Panc1 (cell line): ENCODE data around the gene CD4. TPM values are rescaled to one million over a fixed set of nuclear protein-coding genes. Genes with fewer than 3 reads are reported as not detected.

ENCODE experiments used
- ATAC-seq: fragments of 200-7000 bp; cut with Tn5 transposase; 2 replicates; pipeline ENCODE4 v1.9.1; 2020; ENCODE audit warnings: mild to moderate bottlenecking, moderate library complexity
- BruUV-seq: library from RNA; stranded (reverse); fragments of 400-500 nt; replicated peaks from 2 replicates; lab custom pipeline; 2021; lab: Mats Ljungman, UMichigan
- CTCF ChIA-PET: fragments of 300-600 bp; sonication (Branson Sonifier 250); formaldehyde crosslinking; loops from one replicate; lab custom pipeline; 2022; ENCODE audit warnings: antibody characterized with exemption; lab: Charles Lee
- POLR2A ChIA-PET: fragments of 300-600 bp; sonication (Branson Sonifier 250); formaldehyde crosslinking; loops from one replicate; lab custom pipeline; 2022; ENCODE audit warnings: antibody characterized with exemption; lab: Charles Lee
- DNase-seq: peaks from one replicate; pipeline ENCODE4 v3.0.0-alpha.2; 2010; ENCODE audit warnings: low read depth, low spot score
- H3K27ac ChIP-seq: 2 replicates; pipeline ENCODE4 v1.5.1; 2011; ENCODE audit warnings: mild to moderate bottlenecking, low read length, inconsistent platforms
- H3K27me3 ChIP-seq: fragments of 200-500 bp; sonication (Bioruptor generic); 2 replicates; pipeline ENCODE4 v1.6.0; 2014; ENCODE audit warnings: low read length, inconsistent platforms; ENCODE audit not compliant: control insufficient read depth, insufficient read depth
- H3K36me3 ChIP-seq: fragments of 200-500 bp; sonication (Bioruptor generic); 2 replicates; pipeline ENCODE4 v1.5.1; 2014; ENCODE audit warnings: inconsistent platforms, mild to moderate bottlenecking, low read length, moderate library complexity; ENCODE audit not compliant: control insufficient read depth, insufficient read depth
- H3K4me1 ChIP-seq: 2 replicates; pipeline ENCODE4 v1.5.1; 2011; ENCODE audit warnings: inconsistent platforms, mild to moderate bottlenecking, low read length, moderate library complexity; ENCODE audit not compliant: control insufficient read depth, insufficient read depth
- H3K4me3 ChIP-seq, 2 experiments: 2 replicates each; pipeline ENCODE4 v1.5.1; 2011 to 2012; ENCODE audit warnings: low read depth in 2 of 2, low read length in 2 of 2, mild to moderate bottlenecking in 2 of 2, inconsistent platforms in 1 of 2, moderate library complexity in 1 of 2
- H3K9me3 ChIP-seq: fragments of 200-500 bp; sonication (Bioruptor generic); 2 replicates; pipeline ENCODE4 v1.5.1; 2014; ENCODE audit warnings: low read depth, mild to moderate bottlenecking, inconsistent platforms, low read length, moderate library complexity; ENCODE audit not compliant: control insufficient read depth, insufficient read depth
- POLR2AphosphoS5 ChIP-seq: IDR thresholded peaks from 2 replicates; pipeline ENCODE4 v1.6.1; 2012; ENCODE audit warnings: mild to moderate bottlenecking, low read depth, low read length, moderate library complexity
- REST ChIP-seq, 2 experiments: IDR thresholded peaks; 2 replicates each; pipeline ENCODE4 v1.6.1; 2011 to 2012; ENCODE audit warnings: low read depth in 2 of 2, control low read depth in 1 of 2, low read length in 1 of 2, mild to moderate bottlenecking in 1 of 2, moderate library complexity in 1 of 2; ENCODE audit not compliant: insufficient read depth in 1 of 2
- SIN3A ChIP-seq: IDR thresholded peaks from 2 replicates; pipeline ENCODE4 v1.6.1; 2012; ENCODE audit warnings: low read depth, mild to moderate bottlenecking, low read length, moderate library complexity, borderline replicate concordance; ENCODE audit not compliant: insufficient read depth
- TCF7L2 ChIP-seq: IDR thresholded peaks from 2 replicates; pipeline ENCODE4 v1.6.1; 2011; ENCODE audit warnings: mild to moderate bottlenecking, low read depth, low read length, inconsistent platforms
- in situ Hi-C: cut with HindIII; loops from 2 replicates; pipeline ENCODE4 v1.10.0; 2016; ENCODE audit warnings: low sequenced_read_pairs, low pct_unique_long_range_greater_than_20kb
- intact Hi-C: fragments of 100-400 bp; cut with micrococcal nuclease; formaldehyde crosslinking; loops from one replicate; pipeline ENCODE4 v1.10.0; 2022; ENCODE audit not compliant: unreplicated experiment
- total RNA-seq: library from RNA; stranded (reverse); gene quantifications from one replicate; pipeline ENCODE4 v1.2.1, GENCODE V29; 2021; ENCODE audit not compliant: unreplicated experiment
- TF ChIP-seq, protein P1 (sequence below): fragments of 450-650 bp; IDR thresholded peaks from 2 replicates; pipeline ENCODE4 v1.5.1; 2017; ENCODE audit warnings: mild to moderate bottlenecking

Gene CD4
- total RNA-seq, 1 experiment from 2014 or later, result 0.23 TPM

GRCh38 chr12:6792522-6793201 is 3.3 kb downstream of the CD4 start:
- BruUV-seq, result no TSS peak
- ChIA-PET CTCF (interaction anchor here (0.6 kb wide), 1 partner anchor 143 kb away, joined by 4 read pairs; no protein-coding TSS in a partner anchor), POLR2A (interaction anchor here (0.6 kb wide), 1 partner anchor 15 kb away, joined by 7 read pairs; no protein-coding TSS in a partner anchor)
- Histone ChIP-seq H3K4me3 (no peak overlapping the region), H3K27me3 (no peaks in the 10 kb centered on the region), H3K4me1 (no peaks in the 10 kb centered on the region), H3K36me3 (no peaks in the 10 kb centered on the region), H3K9me3 (no peaks in the 10 kb centered on the region), H3K27ac (no peak overlapping the region)
- intact Hi-C loops, result no loop called here
- TF ChIP-seq TCF7L2, result no peak
- TF ChIP-seq REST (IDR thresholded peaks at IDR 0.05; ENCODE audit: insufficient read depth in 1 of 2, low read depth in 2 of 2, low read length in 1 of 2), result no peak
- TF ChIP-seq POLR2AphosphoS5, result no peak
- TF ChIP-seq, protein P1, sequence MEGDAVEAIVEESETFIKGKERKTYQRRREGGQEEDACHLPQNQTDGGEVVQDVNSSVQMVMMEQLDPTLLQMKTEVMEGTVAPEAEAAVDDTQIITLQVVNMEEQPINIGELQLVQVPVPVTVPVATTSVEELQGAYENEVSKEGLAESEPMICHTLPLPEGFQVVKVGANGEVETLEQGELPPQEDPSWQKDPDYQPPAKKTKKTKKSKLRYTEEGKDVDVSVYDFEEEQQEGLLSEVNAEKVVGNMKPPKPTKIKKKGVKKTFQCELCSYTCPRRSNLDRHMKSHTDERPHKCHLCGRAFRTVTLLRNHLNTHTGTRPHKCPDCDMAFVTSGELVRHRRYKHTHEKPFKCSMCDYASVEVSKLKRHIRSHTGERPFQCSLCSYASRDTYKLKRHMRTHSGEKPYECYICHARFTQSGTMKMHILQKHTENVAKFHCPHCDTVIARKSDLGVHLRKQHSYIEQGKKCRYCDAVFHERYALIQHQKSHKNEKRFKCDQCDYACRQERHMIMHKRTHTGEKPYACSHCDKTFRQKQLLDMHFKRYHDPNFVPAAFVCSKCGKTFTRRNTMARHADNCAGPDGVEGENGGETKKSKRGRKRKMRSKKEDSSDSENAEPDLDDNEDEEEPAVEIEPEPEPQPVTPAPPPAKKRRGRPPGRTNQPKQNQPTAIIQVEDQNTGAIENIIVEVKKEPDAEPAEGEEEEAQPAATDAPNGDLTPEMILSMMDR, result no peak
- TF ChIP-seq SIN3A, result no peak
- ATAC-seq, result peak; percentile 70
- no peak for DNase-seq
- in situ Hi-C loops, result no loop called here

- Histone ChIP-seq H3K4me3 (no peak overlapping the region), H3K27me3 (no peaks in the 10 kb centered on the region), H3K27ac (no peak overlapping the region), H3K36me3 (no peaks in the 10 kb centered on the region), H3K9me3 (no peaks in the 10 kb centered on the region), H3K4me1 (no peaks in the 10 kb centered on the region)
- in situ Hi-C loops, result no loop called here
- POLR2A ChIA-PET, result no interaction called here
- intact Hi-C loops, result no loop called here
- ATAC-seq (no peak), DNase-seq (no peak)
- TF ChIP-seq POLR2AphosphoS5 (no peak), TCF7L2 (no peak), REST (IDR thresholded peaks at IDR 0.05; ENCODE audit: insufficient read depth in 1 of 2, low read depth in 2 of 2, low read length in 1 of 2) (no peak), SIN3A (no peak)
- TF ChIP-seq, protein P1, result no peak
- CTCF ChIA-PET, result no interaction called here
- no TSS peak for BruUV-seq
These were observed 5.8 kb downstream of the CD4 start for GRCh38 chr12:6795088-6795487.
